Measurements from ENCODE around the gene APOA4. TPM values are rescaled to one million over a fixed set of nuclear protein-coding genes. Genes with fewer than 3 reads are reported as not detected.

Gene APOA4
- total RNA-seq, 3 donors from 2014 or later, result not detected

DNA sequence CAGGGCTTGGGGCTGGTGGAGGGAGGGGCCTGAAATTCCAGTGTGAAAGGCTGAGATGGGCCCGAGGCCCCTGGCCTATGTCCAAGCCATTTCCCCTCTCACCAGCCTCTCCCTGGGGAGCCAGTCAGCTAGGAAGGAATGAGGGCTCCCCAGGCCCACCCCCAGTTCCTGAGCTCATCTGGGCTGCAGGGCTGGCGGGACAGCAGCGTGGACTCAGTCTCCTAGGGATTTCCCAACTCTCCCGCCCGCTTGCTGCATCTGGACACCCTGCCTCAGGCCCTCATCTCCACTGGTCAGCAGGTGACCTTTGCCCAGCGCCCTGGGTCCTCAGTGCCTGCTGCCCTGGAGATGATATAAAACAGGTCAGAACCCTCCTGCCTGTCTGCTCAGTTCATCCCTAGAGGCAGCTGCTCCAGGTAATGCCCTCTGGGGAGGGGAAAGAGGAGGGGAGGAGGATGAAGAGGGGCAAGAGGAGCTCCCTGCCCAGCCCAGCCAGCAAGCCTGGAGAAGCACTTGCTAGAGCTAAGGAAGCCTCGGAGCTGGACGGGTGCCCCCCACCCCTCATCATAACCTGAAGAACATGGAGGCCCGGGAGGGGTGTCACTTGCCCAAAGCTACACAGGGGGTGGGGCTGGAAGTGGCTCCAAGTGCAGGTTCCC lies 6.5 kb upstream of the APOA4 start, which contains the start of gene APOC3:
Gene APOC3 (plus strand): TSS at position 383 of the 659 bp plus-strand sequence. CDS start 676 bp downstream, outside the sequence.
- Mint-ChIP-seq H3K4me1 (ENCODE audit: low read depth) (peaks cover under 1% of the 10 kb centered on the region), H3K4me3 (no peak within 1 kb of the TSS), H3K27me3 (ENCODE audit: low read depth) (no peaks in the 10 kb centered on the region), H3K9me3 (no peaks in the 10 kb centered on the region), H3K36me3 (ENCODE audit: insufficient read depth) (no peaks in the 10 kb centered on the region)
- ATAC-seq (no peak), DNase-seq (no peak)

GRCh38 chr11:116828632-116829524 lies 5.8 kb upstream of the APOA4 start:
- Mint-ChIP-seq H3K27me3 (ENCODE audit: low read depth) (no peaks in the 10 kb centered on the region), H3K4me3 (no peak overlapping the region), H3K9me3 (no peaks in the 10 kb centered on the region), H3K4me1 (ENCODE audit: low read depth) (no peaks in the 10 kb centered on the region), H3K36me3 (ENCODE audit: insufficient read depth) (no peaks in the 10 kb centered on the region)
- DNase-seq (no peak), ATAC-seq (no peak)

DNA sequence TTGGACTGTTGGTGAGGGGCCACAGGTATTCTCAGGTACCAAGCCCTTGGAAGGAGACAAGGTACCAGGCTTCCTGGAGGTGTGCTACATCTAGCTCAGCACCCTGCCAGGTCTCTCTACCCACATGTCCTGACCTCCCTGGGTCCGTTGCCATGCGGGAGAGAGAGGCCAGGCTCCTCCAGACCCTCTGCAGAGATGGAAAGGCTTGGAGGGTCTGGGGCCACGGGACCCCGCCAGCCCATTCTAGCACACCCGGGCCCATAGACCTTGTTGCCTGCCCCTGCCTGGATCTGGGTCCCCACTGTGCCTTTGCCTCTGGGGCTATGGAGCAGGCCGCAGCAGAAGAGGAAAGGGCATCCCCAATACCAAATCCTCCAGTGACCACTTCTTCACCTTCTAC lies 4.4 kb upstream of the APOA4 start:
- Mint-ChIP-seq H3K4me1 (ENCODE audit: low read depth) (no peaks in the 10 kb centered on the region), H3K9me3 (no peaks in the 10 kb centered on the region), H3K36me3 (ENCODE audit: insufficient read depth) (no peaks in the 10 kb centered on the region), H3K27me3 (ENCODE audit: low read depth) (no peaks in the 10 kb centered on the region), H3K4me3 (no peak overlapping the region)
- no peak for DNase-seq
- ATAC-seq, result no peak

DNA sequence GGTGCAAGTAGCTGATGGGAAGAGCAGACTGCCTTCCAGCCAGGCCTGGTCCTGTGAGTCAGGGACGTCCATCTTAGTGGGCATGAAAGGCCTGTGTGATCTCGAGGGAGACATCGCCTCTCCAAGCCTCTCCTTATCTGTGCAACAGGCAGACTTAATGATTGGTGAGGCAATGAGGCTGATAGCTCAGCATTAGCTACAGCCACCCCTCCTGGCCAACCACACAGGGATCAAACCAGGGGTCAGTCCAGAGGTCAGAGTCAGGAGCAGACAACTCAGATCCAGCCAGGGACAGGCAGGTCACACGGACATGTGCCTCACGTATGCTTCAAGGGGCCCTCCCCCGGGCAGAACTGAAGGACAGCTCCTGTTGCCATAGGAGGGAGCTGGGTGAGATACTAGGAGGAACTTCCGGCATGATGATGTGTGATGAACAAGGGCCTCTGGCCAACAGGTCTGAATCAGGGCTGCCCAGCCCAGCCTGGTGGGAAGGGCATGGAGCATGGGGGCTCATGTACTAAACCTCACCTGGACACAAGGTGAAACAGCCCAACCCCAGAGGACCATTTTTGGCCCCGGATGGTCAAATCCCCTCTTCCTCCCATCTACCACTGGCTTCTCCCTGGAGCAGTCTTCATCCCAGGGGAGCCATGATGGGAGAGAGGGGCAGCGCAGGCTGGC lies 3.8 kb upstream of the APOA4 start:
- no peaks in the 10 kb centered on the region for H3K36me3 Mint-ChIP-seq (ENCODE audit: insufficient read depth)
- H3K27me3 Mint-ChIP-seq (ENCODE audit: low read depth), result no peaks in the 10 kb centered on the region
- ATAC-seq (no peak), DNase-seq (no peak)
- H3K9me3 Mint-ChIP-seq, result no peaks in the 10 kb centered on the region
- H3K4me1 Mint-ChIP-seq (ENCODE audit: low read depth), result no peaks in the 10 kb centered on the region
- no peak overlapping the region for H3K4me3 Mint-ChIP-seq

DNA sequence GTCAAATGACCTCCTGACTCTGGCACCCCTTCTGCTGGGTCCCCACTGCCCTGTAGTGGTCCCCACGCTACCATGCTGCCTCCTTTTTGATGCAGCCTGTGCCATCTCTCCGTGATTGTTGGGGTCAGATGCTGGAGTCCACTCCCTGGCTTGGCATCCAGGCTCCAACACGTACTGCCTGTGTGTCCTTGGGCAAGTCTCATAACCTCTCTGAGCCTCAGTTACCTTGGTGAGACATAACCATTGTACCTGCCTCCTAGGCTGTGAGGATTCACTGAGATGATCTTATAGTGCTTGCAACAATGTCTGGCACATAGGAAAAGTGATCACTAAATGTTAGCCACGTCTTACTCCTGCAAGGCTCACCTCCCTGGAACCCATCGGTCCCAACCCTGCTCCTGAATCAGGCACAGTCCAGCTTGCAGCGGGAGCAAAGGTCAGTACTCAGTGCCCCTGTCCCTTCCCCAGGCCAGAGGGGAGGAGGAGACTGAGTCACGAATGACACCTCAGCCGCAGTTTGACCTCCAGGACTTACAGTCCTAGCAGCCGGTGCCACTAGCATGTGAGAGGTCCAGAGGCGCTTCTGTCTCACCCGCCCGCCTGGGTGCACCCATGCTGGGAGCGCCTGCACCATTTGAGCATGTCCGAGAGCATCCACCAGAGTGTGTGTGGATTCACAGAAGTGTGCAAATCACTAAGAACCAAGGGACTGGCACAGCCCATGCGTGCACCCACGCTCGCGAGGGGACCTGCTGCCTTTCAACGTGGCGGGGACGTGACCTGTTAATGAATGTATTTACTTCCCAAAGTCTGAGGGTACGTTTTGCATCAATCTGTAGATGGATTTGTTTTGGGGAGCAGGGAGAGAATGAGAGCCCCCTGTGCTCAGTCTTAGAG lies 3.0 kb upstream of the APOA4 start:
- Mint-ChIP-seq H3K4me3 (no peak overlapping the region), H3K9me3 (no peaks in the 10 kb centered on the region), H3K27me3 (ENCODE audit: low read depth) (no peaks in the 10 kb centered on the region), H3K4me1 (ENCODE audit: low read depth) (no peaks in the 10 kb centered on the region), H3K36me3 (ENCODE audit: insufficient read depth) (no peaks in the 10 kb centered on the region)
- DNase-seq (no peak), ATAC-seq (no peak)

DNA sequence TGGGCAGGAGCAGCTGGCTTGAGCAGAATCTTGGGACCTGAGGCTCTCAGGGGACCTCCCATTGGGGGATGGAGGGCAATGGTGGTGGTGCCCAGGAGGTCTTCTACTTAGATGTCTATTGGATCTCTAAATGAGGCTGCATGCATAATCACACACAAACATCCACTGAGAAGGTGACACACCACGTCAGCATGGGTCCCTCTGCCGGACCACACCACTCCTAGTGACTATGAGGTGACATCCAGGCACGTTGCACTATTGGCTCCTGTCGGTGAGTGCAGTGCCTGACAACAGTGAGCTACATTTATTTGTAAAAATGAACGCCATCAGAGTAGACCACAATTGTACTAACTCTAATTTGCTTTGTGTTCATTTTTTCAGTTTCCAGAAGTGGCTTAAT lies 2.3 kb upstream of the APOA4 start:
- Mint-ChIP-seq H3K4me1 (ENCODE audit: low read depth) (no peaks in the 10 kb centered on the region), H3K36me3 (ENCODE audit: insufficient read depth) (no peaks in the 10 kb centered on the region), H3K27me3 (ENCODE audit: low read depth) (no peaks in the 10 kb centered on the region), H3K4me3 (no peak overlapping the region), H3K9me3 (no peaks in the 10 kb centered on the region)
- no peak for ATAC-seq
- no peak for DNase-seq

GRCh38 chr11:116822575-116822974 lies 529 bp downstream of the APOA4 start:
- no peak for DNase-seq
- Mint-ChIP-seq H3K36me3 (ENCODE audit: insufficient read depth) (no peaks in the 10 kb centered on the region), H3K4me1 (ENCODE audit: low read depth) (no peaks in the 10 kb centered on the region), H3K27me3 (ENCODE audit: low read depth) (no peaks in the 10 kb centered on the region), H3K9me3 (no peaks in the 10 kb centered on the region), H3K4me3 (no peak overlapping the region)
- ATAC-seq, result no peak

DNA sequence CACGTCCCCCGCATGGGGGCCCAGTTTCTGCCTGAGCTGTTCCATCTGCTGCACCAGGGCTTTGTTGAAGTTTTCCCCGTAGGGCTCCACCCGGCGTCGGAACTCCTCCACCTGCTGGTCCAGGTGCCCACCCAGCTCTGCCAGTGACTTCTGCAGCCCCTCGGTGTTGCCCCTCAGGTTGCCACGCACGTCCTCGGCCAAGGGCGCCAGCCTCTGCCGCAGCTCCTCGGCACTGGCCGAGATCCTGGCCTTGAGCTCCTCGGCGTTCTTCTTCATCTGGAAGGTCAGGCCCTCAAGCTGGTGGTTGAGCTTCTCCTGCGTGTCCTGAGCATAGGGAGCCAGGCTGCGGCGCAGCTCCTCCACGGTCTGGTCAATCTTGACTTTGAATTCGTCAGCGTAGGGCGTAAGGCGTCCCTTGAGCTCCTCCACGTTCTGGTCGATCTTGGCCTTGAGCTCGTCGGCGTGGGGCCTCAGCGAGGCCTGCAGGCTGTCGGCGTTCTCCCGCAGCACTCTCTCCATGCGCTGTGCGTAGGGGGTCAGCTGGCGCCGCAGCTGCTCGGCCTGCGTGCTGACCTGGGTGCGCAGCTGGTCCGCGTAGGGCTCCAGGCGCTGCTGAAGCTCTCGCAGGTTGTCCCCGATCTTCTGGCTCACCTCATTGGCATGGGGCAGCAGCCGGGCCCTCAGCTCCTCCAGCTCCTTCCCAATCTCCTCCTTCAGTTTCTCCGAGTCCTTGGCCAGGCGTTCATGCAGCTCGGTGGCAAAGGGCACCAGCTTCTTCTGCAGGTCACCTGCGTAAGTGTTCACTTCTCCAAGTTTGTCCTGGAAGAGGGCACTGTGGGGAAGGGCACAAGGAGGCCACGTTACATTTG lies 1.8 kb downstream of the APOA4 start:
- Mint-ChIP-seq H3K36me3 (ENCODE audit: insufficient read depth) (no peaks in the 10 kb centered on the region), H3K9me3 (no peaks in the 10 kb centered on the region), H3K27me3 (ENCODE audit: low read depth) (no peaks in the 10 kb centered on the region), H3K4me3 (no peak overlapping the region), H3K4me1 (ENCODE audit: low read depth) (no peaks in the 10 kb centered on the region)
- ATAC-seq, result no peak
- no peak for DNase-seq

- H3K9me3 Mint-ChIP-seq, result no peaks in the 10 kb centered on the region
- ATAC-seq, result no peak
These were observed 4.1 kb downstream of the APOA4 start for GRCh38 chr11:116819049-116819448.

DNA sequence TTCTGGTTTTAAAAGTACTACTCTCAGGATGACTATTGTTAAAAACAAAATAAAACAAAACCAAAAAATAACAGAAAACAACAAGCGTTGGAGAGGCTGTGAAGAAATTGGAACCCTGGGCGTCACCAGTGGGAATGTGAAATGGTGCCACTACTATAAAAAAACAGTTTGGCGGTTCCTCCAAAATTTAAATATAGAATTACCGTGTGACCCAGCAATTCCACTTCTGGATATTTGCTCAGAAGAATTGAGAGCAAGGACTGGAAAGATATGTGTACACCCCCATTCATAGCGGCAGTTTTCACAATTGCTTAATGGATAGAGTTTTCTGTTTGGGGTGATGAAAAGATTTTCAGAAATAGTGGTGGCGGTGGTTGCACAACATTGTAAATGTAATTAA lies 8.6 kb downstream of the APOA4 start:
- Mint-ChIP-seq H3K9me3 (no peaks in the 10 kb centered on the region), H3K4me3 (no peak overlapping the region), H3K4me1 (ENCODE audit: low read depth) (no peaks in the 10 kb centered on the region), H3K27me3 (ENCODE audit: low read depth) (no peaks in the 10 kb centered on the region), H3K36me3 (ENCODE audit: insufficient read depth) (no peaks in the 10 kb centered on the region)
- ATAC-seq (no peak), DNase-seq (no peak)

More at GRCh38 chr11:116819049-116819448, 4.1 kb downstream of the APOA4 start:
- Mint-ChIP-seq H3K4me3 (no peak overlapping the region), H3K36me3 (ENCODE audit: insufficient read depth) (no peaks in the 10 kb centered on the region), H3K4me1 (ENCODE audit: low read depth) (no peaks in the 10 kb centered on the region), H3K27me3 (ENCODE audit: low read depth) (no peaks in the 10 kb centered on the region)
- DNase-seq, result no peak

GRCh38 chr11:116813781-116814471 lies 9.2 kb downstream of the APOA4 start:
- Mint-ChIP-seq H3K27me3 (ENCODE audit: low read depth) (no peaks in the 10 kb centered on the region), H3K4me1 (ENCODE audit: low read depth) (no peaks in the 10 kb centered on the region), H3K4me3 (no peak overlapping the region), H3K36me3 (ENCODE audit: insufficient read depth) (no peaks in the 10 kb centered on the region), H3K9me3 (no peaks in the 10 kb centered on the region)
- DNase-seq, result no peak
- no peak for ATAC-seq

DNA sequence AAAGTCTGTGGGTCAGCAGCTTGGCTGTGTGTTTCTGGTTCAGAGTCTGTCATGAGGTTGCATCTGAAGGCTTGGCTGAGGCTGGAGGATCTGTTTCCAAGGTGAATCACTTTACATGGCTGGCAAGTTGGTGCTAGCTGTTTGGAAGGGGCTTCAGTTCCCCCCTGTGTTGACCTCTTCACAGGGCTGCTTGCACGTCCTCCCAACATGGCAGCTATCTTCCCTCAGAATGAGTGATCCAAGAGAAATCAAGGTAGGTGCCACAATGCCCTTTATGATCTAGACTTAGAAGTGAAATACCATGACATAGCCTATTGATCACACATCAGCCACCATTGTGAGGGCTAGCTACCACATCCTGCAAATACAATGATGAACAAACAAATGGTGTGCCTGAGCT lies 9.9 kb downstream of the APOA4 start:
- Mint-ChIP-seq H3K27me3 (ENCODE audit: low read depth) (no peaks in the 10 kb centered on the region), H3K4me3 (no peak overlapping the region), H3K4me1 (ENCODE audit: low read depth) (no peaks in the 10 kb centered on the region), H3K36me3 (ENCODE audit: insufficient read depth) (no peaks in the 10 kb centered on the region), H3K9me3 (no peaks in the 10 kb centered on the region)
- ATAC-seq, result no peak
- no peak for DNase-seq

DNA sequence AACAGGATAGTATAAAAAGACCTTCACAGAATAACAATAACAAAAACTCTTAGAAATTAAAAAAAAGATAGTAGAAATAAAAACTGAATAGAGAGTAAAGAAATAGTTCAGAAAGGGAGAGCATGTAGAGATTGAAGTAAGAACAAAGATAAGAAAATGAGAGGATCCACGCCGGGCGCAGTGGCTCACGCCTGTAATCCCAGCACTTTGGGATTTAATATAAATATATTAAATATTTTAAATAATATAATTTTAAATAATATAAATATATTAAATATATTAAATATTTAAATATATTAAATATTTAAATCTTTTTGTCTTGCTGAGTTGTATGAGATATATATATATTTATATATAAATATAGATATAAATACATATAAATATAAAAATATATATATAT lies 11.0 kb downstream of the APOA4 start:
- DNase-seq (no peak), ATAC-seq (no peak)
- H3K27me3 Mint-ChIP-seq (ENCODE audit: low read depth), result no peaks in the 10 kb centered on the region
- H3K4me3 Mint-ChIP-seq, result no peak overlapping the region
- no peaks in the 10 kb centered on the region for H3K36me3 Mint-ChIP-seq (ENCODE audit: insufficient read depth)
- H3K4me1 Mint-ChIP-seq (ENCODE audit: low read depth), result no peaks in the 10 kb centered on the region
- no peaks in the 10 kb centered on the region for H3K9me3 Mint-ChIP-seq
